ENCODE measurements around the gene STK4.

GRCh38 chr20:45115386-45115774, 149.1 kb downstream of the STK4 start:
- TF ChIP-seq, protein P1, sequence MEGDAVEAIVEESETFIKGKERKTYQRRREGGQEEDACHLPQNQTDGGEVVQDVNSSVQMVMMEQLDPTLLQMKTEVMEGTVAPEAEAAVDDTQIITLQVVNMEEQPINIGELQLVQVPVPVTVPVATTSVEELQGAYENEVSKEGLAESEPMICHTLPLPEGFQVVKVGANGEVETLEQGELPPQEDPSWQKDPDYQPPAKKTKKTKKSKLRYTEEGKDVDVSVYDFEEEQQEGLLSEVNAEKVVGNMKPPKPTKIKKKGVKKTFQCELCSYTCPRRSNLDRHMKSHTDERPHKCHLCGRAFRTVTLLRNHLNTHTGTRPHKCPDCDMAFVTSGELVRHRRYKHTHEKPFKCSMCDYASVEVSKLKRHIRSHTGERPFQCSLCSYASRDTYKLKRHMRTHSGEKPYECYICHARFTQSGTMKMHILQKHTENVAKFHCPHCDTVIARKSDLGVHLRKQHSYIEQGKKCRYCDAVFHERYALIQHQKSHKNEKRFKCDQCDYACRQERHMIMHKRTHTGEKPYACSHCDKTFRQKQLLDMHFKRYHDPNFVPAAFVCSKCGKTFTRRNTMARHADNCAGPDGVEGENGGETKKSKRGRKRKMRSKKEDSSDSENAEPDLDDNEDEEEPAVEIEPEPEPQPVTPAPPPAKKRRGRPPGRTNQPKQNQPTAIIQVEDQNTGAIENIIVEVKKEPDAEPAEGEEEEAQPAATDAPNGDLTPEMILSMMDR (IDR thresholded peaks at IDR 0.05): no peak
- TF ChIP-seq ZFX (IDR thresholded peaks at IDR 0.05; ENCODE audit: borderline replicate concordance): no peak
